ENCODE results near the gene ROCK1. TPM values are rescaled to one million over a fixed set of nuclear protein-coding genes. Genes with fewer than 3 reads are reported as not detected.

The ROCK1 gene
- polyA plus RNA-seq, 1 of the 3 experiments (the other 2 are of a cell fraction) = 4.9 TPM

- peaks cover 4 to 6% of the 10 kb centered on the region in 2 experiments; a peak in 2 of 4 replicates for H3K4me1 ChIP-seq (ENCODE audit: control insufficient read depth in 1 of 2, insufficient read depth in 2 of 2, low read depth in 1 of 2, low read length in 1 of 2)
- no peak for TF ChIP-seq GABPA (IDR thresholded peaks at IDR 0.05; ENCODE audit: low read depth)
- TF ChIP-seq POLR2AphosphoS5 (IDR thresholded peaks at IDR 0.05; ENCODE audit: low read depth, low read length) = no peak
- TF ChIP-seq REST (IDR thresholded peaks at IDR 0.05; ENCODE audit: low read depth, low read length) = no peak
- TF ChIP-seq NRF1 (IDR thresholded peaks at IDR 0.05; ENCODE audit: low read depth, low read length) = no peak
- no peak for TF ChIP-seq SMC3 (IDR thresholded peaks at IDR 0.05; ENCODE audit: low read depth, low read length)
- TF ChIP-seq EZH2phosphoT487 (IDR thresholded peaks at IDR 0.05; ENCODE audit: borderline replicate concordance, low read depth) = no peak
- no peak for TF ChIP-seq TEAD4 (IDR thresholded peaks at IDR 0.05; ENCODE audit: borderline replicate concordance, insufficient read depth)
- TF ChIP-seq USF2 (IDR thresholded peaks at IDR 0.05; ENCODE audit: borderline replicate concordance, low read depth, low read length) = no peak
- no peak for TF ChIP-seq RFX5 (IDR thresholded peaks at IDR 0.05; ENCODE audit: low read length)
- no peak for TF ChIP-seq ELF1 (IDR thresholded peaks at IDR 0.05)
- no peak for TF ChIP-seq MXI1 (IDR thresholded peaks at IDR 0.05; ENCODE audit: low read depth, low read length)
- peaks cover 8 to 10% of the 10 kb centered on the region in 2 experiments for H3K36me3 ChIP-seq (replicated peaks in 1 of 2; ENCODE audit: control insufficient read depth in 1 of 2, insufficient read depth in 2 of 2, low read length in 1 of 2)
- no peaks in the 10 kb centered on the region for H3K9me2 ChIP-seq
- H3K9me3 ChIP-seq = no peaks in the 10 kb centered on the region
- H3K4me2 ChIP-seq = no peak overlapping the region
- H4K20me1 ChIP-seq (ENCODE audit: insufficient read depth) = peaks cover 69% of the 10 kb centered on the region
- H3F3A ChIP-seq (replicated peaks; ENCODE audit: insufficient read depth) = no peaks in the 10 kb centered on the region
- H3K27ac ChIP-seq (ENCODE audit: low read depth in 2 of 2, low read length in 1 of 2) = no peak overlapping the region
- H3K79me2 ChIP-seq (ENCODE audit: insufficient read depth) = peaks cover 88% of the 10 kb centered on the region
- no peak overlapping the region for H3K9ac ChIP-seq
- DNase-seq = no peak
- ChIA-PET POLR2A (no interaction called here), CTCF (interaction anchor here (1.9 kb wide), 1 partner anchor 18 kb away, joined by 4 read pairs; no protein-coding TSS in a partner anchor)
- no peaks in the 10 kb centered on the region for H3K27me3 ChIP-seq (ENCODE audit: insufficient read depth)
- no peak overlapping the region for H2AFZ ChIP-seq (ENCODE audit: low read depth)
- no peak overlapping the region for H3K4me3 ChIP-seq (ENCODE audit: low read depth in 2 of 2, low read length in 1 of 2)
These were observed 38.4 kb downstream of the ROCK1 start for GRCh38 chr18:21073180-21073579.

- no peak overlapping the region for H3K9ac ChIP-seq
- peaks cover 4 to 6% of the 10 kb centered on the region in 2 experiments; a peak in 2 of 4 replicates for H3K4me1 ChIP-seq (ENCODE audit: control insufficient read depth in 1 of 2, insufficient read depth in 2 of 2, low read depth in 1 of 2, low read length in 1 of 2)
- no peaks in the 10 kb centered on the region for H3K9me3 ChIP-seq
- ChIA-PET CTCF (no interaction called here), POLR2A (no interaction called here)
- H3K4me3 ChIP-seq (ENCODE audit: low read depth in 2 of 2, low read length in 1 of 2) = no peak overlapping the region
- H3K9me2 ChIP-seq = no peaks in the 10 kb centered on the region
- H3K27me3 ChIP-seq (ENCODE audit: insufficient read depth) = no peaks in the 10 kb centered on the region
- peaks cover 69% of the 10 kb centered on the region for H3K79me2 ChIP-seq (ENCODE audit: insufficient read depth)
- peaks cover 51% of the 10 kb centered on the region for H4K20me1 ChIP-seq (ENCODE audit: insufficient read depth)
- no peak overlapping the region for H2AFZ ChIP-seq (ENCODE audit: low read depth)
- DNase-seq = no peak
- H3K36me3 ChIP-seq (replicated peaks in 1 of 2; ENCODE audit: control insufficient read depth in 1 of 2, insufficient read depth in 2 of 2, low read length in 1 of 2) = peaks cover 14 to 18% of the 10 kb centered on the region in 2 experiments
- no peak overlapping the region for H3K27ac ChIP-seq (ENCODE audit: low read depth in 2 of 2, low read length in 1 of 2)
- 97% methylated on average over 4 of the region's 4 CpGs for WGBS (ENCODE audit: low lambda C conversion rate)
- no peaks in the 10 kb centered on the region for H3F3A ChIP-seq (replicated peaks; ENCODE audit: insufficient read depth)
- H3K4me2 ChIP-seq = no peak overlapping the region
- TF ChIP-seq ZBTB33 (IDR thresholded peaks at IDR 0.05; ENCODE audit: borderline replicate concordance, low read depth) (no peak), MAX (IDR thresholded peaks at IDR 0.05; ENCODE audit: low read depth) (no peak), JUND (IDR thresholded peaks at IDR 0.05) (no peak), FOXJ3 (CRISPR knock-in tag; IDR thresholded peaks at IDR 0.05) (no peak), YY1 (IDR thresholded peaks at IDR 0.05; ENCODE audit: low read depth) (no peak), NFIC (IDR thresholded peaks at IDR 0.05; ENCODE audit: borderline replicate concordance) (no peak), FOSL2 (IDR thresholded peaks at IDR 0.05; ENCODE audit: borderline replicate concordance, low read depth) (no peak), RFX5 (IDR thresholded peaks at IDR 0.05; ENCODE audit: low read length) (no peak), TAF1 (IDR thresholded peaks at IDR 0.05; ENCODE audit: borderline replicate concordance, low read depth, low read length) (no peak), PBX3 (IDR thresholded peaks at IDR 0.05) (no peak), CHD2 (IDR thresholded peaks at IDR 0.05; ENCODE audit: low read length, partially characterized antibody) (no peak), POLR2AphosphoS5 (IDR thresholded peaks at IDR 0.05; ENCODE audit: low read depth, low read length) (no peak), NRF1 (IDR thresholded peaks at IDR 0.05; ENCODE audit: low read depth, low read length) (no peak)
These were observed 40.5 kb downstream of the ROCK1 start for GRCh38 chr18:21071071-21071470.
